NCI-H187 (cell line): ENCODE data around the gene AURKAIP1.
"Not testable (repeated sequence)": the region's sequence is repeated elsewhere in the genome, so short reads cannot be mapped to it uniquely, and the experiment has no call there.

Experiments
- DNase-seq, 2 experiments: peaks; one replicate each; lab custom pipeline; 2025; lab: John Stamatoyannopoulos, UW

The AURKAIP1 gene

GRCh38 chr1:1385931-1386330 is 10.9 kb upstream of the AURKAIP1 start:
- no peak for DNase-seq

- not testable (repeated sequence) for DNase-seq
Measured at GRCh38 chr1:1385339-1385738, 10.3 kb upstream of the AURKAIP1 start.

GRCh38 chr1:1381294-1381693 is 6.3 kb upstream of the AURKAIP1 start:
- no peak for DNase-seq

DNA sequence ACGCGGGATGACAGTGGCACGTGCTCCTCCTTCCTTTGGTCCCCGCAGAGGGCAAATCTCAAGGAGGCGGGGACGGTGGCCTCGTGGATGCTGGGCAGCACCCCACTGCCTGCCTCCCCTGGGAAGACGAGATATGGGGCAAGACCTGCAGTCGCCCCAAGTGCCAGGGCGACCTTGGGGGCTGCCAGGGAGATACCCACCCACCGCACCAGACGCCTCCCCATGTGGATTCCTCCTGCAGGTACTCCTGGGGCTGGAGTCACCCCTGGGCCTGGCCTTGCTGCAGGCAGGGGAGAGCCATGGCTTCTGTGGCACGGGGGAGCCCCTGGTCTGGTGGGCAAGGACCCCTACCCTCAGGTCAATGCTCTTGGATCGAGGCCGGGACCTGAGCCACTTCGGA is 5.9 kb upstream of the AURKAIP1 start:
- no peak for DNase-seq

DNA sequence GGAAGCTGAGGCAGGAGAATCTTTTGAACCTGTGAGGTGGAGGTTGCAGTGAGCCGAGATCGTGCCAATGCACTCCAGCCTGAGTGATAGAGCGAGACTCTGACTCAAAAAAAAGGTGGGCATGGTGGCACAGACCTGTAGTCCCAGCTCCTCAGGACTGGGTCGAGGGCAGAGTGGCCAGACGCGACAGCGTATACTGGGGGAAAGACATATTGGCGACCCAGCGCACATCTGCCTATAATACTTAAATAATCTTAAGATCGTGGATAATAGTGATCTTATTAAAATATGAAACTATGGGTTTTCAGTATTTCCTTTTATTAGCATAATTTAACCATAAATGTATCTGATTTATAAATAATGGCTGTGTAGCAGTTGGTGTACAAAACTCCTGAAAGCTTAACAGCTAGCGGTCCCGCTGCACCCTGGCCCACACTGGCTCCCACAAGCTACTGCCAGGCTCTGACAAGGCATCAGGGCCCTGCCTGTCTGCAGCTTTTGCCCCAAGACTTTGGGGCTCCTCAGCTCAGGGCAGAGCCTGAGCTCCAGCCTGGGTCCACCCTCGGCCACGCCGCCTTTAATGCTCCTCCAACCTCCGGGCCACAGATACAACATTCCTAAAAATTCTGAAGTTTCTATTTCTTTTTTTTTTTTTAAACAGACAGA is 2.7 kb upstream of the AURKAIP1 start:
- no peak for DNase-seq

DNA sequence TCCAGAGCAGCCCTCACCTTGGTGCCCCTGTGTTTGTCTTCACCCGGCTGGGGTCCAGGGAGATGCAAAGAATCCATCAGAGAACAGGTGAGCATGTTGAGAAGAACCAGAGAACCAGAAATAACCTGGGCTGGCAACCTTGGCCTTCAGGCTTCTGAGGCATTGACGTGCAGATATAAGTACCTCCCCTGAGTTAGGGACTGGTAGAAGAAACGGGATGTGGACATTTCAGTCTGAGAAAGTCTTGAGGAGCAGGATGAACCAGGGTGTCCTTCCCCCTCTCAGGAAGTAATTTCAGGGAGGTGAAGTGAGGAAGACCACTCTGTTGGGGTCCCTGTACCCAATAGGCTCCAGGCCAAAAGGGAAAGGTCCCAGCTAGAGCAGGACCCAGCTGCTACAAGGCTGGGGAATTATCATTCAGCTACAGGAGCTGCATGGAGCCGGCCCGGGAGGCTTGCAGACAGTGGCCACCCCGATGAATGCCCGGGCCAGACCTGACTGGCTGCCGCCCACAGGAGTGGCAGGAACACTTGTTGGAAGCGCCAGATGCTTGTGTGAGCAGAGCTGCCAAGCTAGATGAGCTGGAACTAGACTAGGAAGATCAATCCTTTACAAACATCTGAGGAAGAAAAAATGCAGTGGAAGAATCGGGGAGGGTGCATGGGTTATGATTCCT is 1.7 kb upstream of the AURKAIP1 start:
- no peak for DNase-seq

DNA sequence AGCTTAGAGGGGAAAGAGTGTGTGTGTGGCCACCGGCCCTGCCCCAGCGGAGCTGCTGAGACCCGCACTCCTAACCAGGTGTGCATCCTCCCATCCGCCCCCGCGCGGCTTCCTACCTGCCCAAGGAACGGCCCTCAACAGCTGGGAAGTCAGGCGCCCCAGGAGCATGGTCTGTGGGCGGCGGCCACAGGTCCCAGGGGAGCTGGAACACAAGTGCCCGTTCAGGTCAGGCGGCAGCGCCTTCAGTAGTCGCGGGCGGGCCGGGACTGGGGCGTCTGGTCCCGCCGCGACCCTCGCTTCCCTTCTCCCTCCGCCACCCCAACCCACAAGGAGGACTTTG is 448 bp downstream of the AURKAIP1 start:
- no peak for DNase-seq

- DNase-seq = no peak
Measured at GRCh38 chr1:1373815-1374588, 1.0 kb downstream of the AURKAIP1 start.

DNA sequence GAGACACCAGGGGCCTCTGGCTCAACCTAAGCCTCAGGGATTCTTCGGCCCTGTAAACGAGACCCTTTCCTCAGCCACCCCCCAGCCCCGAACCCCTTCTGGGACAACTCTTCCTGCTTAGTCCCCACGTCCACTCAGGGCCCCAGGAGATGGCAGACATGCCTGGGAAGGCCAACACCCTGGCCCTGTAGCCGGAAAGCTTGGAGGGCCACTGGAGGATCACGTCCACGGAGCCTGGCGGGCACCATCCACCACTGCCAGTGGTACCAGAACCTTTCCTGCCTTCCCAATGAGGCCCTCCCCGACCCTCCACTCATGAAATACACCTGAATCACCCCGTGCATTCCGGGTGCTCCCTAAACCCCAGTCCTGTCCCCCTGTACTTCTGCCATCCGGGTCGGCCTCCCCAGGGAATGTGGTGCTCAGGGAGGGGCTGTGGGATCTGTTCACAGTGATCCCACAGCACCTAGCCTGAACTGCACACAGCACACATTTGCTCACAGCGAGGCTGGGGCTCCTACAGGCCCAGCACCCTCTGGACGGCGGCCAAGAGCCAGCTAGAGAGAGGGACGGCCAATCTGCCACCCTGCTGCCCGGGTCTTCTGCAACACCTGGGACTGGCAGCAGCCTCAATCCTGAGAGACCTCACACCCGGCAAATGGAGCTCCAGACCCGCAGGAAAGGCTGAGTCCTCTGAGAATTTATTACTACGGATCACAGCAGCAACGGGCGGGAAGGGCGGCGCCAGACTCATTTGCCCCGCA is 1.8 kb downstream of the AURKAIP1 start:
- no peak for DNase-seq

DNA sequence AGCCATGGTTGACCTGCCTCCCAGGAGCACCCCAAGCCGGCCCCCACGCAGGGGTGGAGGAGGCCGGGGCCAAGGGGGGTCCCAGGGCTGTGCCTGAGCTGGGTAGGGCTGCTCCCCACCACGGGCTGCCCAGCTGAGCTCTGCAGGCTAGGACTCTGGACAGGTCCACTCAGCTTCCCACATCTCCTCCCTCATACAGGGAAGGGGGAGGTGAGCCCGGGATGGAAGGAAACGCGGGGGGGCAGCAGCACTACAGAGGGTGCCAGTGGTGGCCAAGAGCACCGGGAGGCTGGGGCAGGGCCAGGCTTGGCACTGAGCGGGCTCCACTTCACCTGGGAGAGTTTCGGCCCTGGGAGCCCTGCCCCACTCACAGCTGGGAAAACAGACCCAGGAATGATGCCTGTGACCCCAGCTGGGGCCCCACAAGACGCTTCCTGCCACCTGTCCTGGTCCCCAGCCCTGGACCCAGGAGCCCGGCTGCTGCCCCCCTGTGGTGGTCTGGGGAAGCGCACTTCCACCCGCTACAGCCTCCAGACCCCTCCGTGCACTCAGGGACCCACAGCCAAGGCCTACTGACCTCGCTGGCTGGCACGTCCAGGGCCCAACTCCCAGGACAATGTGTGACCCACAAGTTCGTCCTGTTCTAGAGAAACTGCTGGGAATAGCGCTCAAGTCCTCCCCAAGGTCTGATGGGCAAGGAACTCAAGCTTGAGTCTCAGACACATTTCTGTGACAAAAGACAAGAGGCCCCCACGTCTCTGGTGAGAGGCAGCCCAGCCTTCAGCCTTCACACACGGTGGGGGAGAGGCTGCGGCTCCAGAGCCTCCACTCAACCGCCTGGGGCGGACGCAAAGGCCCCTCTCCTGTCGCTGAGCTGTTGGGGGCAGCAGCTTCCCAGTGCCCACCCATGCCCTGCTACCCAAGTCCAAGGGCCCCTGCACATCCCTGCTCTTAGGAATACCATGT is 3.0 kb downstream of the AURKAIP1 start:
- DNase-seq = peak in 1 of 2 experiments; percentile 13

- DNase-seq = no peak
Measured at GRCh38 chr1:1371364-1371745, 3.7 kb downstream of the AURKAIP1 start.

DNA sequence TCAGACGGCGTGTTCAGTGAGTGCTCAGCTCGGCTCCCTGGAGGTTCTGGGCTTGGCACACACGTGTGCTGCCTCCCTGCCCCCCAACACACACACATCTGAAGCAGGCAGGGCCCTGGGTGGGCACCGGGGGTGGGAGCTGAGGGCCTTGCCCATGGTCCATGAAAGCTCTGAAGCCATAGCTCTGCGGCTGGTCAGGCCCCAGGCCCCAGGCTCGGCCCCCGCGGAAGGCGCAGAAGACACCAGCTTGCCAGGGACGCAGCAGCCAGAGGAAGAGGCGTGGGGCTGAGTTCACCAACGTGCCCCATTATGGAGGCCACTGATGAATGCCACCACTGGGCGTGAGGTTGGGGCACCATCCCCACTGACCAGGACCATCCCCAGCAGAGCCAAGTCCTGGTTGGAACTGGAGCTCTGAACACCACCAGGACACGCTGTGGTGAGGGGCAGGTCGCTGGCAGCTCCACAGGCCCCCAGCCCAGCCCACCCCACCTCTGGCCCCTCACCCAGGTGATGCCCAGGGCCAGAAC is 4.2 kb downstream of the AURKAIP1 start:
- no peak for DNase-seq

GRCh38 chr1:1370094-1370493 is 4.9 kb downstream of the AURKAIP1 start:
- DNase-seq = not testable (repeated sequence)

DNA sequence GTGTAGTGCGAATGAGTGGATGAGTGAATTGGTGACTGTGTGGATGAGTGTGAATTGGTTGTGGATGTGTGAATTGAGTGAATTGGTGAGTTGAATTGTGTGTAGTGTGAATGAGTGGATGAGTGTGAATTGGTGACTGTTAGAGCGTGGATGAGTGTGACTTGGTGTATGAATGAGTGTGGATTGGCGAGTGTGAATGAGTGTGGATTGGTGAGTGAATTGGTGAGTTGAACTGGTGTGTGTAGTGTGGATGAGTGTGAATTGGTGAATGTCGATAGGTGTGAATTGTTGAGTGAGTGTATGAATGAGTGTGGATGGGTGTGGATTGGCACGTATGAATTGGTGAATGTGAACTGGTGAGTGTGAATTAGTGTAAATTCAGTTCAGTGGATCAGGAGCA is 7.7 kb downstream of the AURKAIP1 start:
- no peak for DNase-seq

- no peak for DNase-seq
Measured at GRCh38 chr1:1366699-1367066, 8.3 kb downstream of the AURKAIP1 start.

GRCh38 chr1:1365875-1366698 is 8.9 kb downstream of the AURKAIP1 start:
- no peak for DNase-seq

DNA sequence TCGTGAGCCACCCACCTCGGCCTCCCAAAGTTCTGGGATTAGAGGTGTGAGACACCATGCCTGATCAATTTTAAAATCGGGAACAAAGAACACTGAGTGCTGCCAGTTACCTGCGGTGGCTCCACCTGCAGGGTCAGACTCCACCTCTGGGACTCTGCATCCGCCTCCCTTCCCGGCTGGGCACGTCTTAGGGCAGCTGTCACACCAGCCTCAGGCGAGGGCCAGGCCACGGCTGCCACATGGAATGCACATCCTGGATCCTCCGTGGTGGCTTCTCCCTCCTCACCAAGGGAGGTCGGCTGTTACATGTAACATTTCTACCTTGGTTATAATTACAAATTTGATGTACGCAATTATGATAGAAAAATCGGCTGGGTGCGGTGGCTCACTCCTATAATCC is 10.7 kb downstream of the AURKAIP1 start:
- no peak for DNase-seq

DNA sequence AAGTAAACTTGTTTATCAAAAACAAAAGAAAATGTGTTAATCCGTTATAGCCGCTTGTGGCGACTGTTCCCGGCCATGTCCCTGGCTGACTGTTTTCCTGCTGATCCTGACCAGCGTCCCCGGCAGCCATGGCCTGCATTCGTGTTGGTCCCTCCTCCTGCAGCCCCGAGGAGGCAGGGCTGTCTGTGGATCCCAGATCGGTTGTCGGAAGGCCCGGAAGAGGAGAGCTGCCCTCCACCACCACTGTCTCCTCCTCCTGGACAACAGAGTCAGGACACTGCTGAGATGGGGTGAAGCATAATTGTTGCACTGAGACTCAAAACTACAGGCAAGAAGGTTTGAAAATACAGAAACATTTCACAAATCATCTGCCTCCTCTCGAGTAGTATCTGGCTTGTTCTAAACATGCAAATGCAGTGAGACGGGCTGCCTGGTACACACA is 13.0 kb downstream of the AURKAIP1 start:
- DNase-seq = no peak

DNA sequence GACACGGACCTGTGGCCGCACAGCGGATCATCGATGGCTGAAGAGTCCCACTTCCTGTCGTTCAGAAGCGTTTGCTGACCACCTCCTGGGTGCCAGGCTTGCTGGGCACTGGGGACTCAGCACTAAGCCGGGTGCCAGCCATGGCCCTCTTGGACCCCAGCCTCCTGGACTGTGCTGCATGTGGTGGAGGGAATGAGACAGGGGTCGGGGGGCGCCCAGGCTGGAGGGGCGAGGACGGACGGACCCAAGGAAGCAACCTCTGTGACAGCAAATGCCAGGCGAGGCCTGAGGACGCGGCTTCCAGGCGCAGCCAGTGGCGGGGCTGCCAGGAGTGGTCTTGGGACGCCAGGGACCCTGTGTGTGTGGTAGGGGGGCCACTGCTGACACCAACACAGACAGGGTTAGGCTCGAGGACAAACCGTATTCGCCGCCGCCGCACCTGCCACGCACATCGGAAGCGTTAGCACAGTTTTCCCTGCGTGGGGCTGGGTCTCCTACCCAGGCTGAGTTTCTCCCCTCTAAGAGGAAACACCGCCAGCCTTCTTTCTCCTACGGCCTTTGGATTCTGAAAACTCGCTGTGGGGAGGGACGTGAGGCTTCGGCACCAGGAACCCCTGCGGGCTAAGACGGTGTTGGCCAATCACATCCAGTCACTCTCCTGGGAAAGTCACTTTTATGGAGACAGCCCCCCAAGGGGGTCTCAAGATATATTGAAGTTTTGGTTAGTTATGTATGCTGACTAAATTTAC is 13.6 kb downstream of the AURKAIP1 start:
- no peak for DNase-seq
